ENCODE data around the gene RREB1. TPM values are rescaled to one million over a fixed set of nuclear protein-coding genes. Genes with fewer than 3 reads are reported as not detected.

Gene RREB1
- total RNA-seq, 1 experiment from 2014 or later: 61.6 TPM

DNA sequence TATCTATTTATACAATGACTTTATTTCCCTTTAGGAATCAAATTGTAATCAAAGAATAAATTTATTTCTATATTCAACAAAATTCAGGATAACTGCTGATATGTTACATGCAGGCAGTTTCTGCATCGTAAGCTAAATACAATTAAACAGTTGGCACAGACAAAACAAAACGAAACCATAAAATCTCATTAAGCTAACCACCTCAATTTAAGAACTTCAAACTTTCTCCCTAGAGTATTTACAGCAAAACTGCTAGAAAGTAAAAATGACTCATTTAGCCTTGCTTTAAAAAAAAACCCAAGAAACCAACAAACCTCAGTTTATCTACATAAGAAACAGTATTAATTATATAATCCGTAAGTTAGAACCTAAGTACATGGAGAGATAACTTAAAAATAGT lies 188.2 kb downstream of the RREB1 start:
- POLR2A ChIA-PET (ENCODE audit: low non-redundant PET): no interaction called here
- H3K9me3 ChIP-seq (ENCODE audit: low read depth, low read length, poor library complexity, severe bottlenecking): no peaks in the 10 kb centered on the region
- CTCF ChIA-PET: interaction anchor here (0.6 kb wide), 1 partner anchor 17 kb away, joined by 5 read pairs; no protein-coding TSS in a partner anchor
- no TSS peak for BruUV-seq (replicated peaks)
- H3K4me3 ChIP-seq (ENCODE audit: low read depth, low read length, poor library complexity, severe bottlenecking): no peak overlapping the region
- no peak for DNase-seq (ENCODE audit: low spot score)
- intact Hi-C loops (cut with micrococcal nuclease; ENCODE audit: unreplicated experiment): no loop called here
- no peaks in the 10 kb centered on the region for H3K27me3 ChIP-seq (replicated peaks; ENCODE audit: insufficient read depth, low read depth, low read length, poor library complexity)
- no peak overlapping the region for H3K27ac ChIP-seq (ENCODE audit: low read depth, low read length, poor library complexity, severe bottlenecking)
- H3K36me3 ChIP-seq (ENCODE audit: insufficient read depth, low read length, poor library complexity, severe bottlenecking): peaks cover 87% of the 10 kb centered on the region
- H3K4me1 ChIP-seq (ENCODE audit: insufficient read depth, low read length, poor library complexity, severe bottlenecking): peaks cover 20% of the 10 kb centered on the region
- no peak for TF ChIP-seq EZH2 (IDR thresholded peaks at IDR 0.05; ENCODE audit: borderline replicate concordance, low read depth, low read length, poor library complexity, severe bottlenecking)
- TF ChIP-seq, protein P1, sequence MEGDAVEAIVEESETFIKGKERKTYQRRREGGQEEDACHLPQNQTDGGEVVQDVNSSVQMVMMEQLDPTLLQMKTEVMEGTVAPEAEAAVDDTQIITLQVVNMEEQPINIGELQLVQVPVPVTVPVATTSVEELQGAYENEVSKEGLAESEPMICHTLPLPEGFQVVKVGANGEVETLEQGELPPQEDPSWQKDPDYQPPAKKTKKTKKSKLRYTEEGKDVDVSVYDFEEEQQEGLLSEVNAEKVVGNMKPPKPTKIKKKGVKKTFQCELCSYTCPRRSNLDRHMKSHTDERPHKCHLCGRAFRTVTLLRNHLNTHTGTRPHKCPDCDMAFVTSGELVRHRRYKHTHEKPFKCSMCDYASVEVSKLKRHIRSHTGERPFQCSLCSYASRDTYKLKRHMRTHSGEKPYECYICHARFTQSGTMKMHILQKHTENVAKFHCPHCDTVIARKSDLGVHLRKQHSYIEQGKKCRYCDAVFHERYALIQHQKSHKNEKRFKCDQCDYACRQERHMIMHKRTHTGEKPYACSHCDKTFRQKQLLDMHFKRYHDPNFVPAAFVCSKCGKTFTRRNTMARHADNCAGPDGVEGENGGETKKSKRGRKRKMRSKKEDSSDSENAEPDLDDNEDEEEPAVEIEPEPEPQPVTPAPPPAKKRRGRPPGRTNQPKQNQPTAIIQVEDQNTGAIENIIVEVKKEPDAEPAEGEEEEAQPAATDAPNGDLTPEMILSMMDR (conservative IDR thresholded peaks at IDR 0.05; ENCODE audit: low read depth, low read length): no peak

DNA sequence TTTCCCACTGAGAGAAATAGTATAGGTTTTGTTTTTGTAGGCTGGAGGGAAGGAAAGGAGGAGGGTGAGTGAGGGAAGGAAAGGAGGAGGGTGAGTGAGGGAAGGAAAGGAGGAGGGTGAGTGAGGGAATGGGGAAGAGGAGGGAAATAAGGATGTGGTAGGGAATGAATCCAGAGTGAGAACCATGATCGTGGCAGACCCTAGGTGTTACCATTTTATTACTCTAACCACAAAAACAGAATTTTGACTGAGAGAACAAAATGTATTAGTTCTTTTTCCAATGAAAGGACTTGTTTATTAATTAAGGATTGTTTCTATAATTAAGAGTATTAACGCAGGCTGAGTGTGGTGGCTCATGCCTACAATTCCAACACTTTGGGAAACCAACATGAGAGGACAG lies 188.8 kb downstream of the RREB1 start:
- Histone ChIP-seq H3K27ac (ENCODE audit: low read depth, low read length, poor library complexity, severe bottlenecking) (peak overlapping the region; percentile 26), H3K4me1 (ENCODE audit: insufficient read depth, low read length, poor library complexity, severe bottlenecking) (peaks cover 20% of the 10 kb centered on the region), H3K9me3 (ENCODE audit: low read depth, low read length, poor library complexity, severe bottlenecking) (no peaks in the 10 kb centered on the region), H3K27me3 (replicated peaks; ENCODE audit: insufficient read depth, low read depth, low read length, poor library complexity) (no peaks in the 10 kb centered on the region), H3K36me3 (ENCODE audit: insufficient read depth, low read length, poor library complexity, severe bottlenecking) (peaks cover 87% of the 10 kb centered on the region), H3K4me3 (ENCODE audit: low read depth, low read length, poor library complexity, severe bottlenecking) (no peak overlapping the region)
- CTCF ChIA-PET: no interaction called here
- intact Hi-C loops (cut with micrococcal nuclease; ENCODE audit: unreplicated experiment): no loop called here
- POLR2A ChIA-PET (ENCODE audit: low non-redundant PET): no interaction called here
- no peak for DNase-seq (ENCODE audit: low spot score)
- BruUV-seq (replicated peaks): no TSS peak
- TF ChIP-seq EZH2 (IDR thresholded peaks at IDR 0.05; ENCODE audit: borderline replicate concordance, low read depth, low read length, poor library complexity, severe bottlenecking): no peak
- TF ChIP-seq, protein P1 (conservative IDR thresholded peaks at IDR 0.05; ENCODE audit: low read depth, low read length): no peak

DNA sequence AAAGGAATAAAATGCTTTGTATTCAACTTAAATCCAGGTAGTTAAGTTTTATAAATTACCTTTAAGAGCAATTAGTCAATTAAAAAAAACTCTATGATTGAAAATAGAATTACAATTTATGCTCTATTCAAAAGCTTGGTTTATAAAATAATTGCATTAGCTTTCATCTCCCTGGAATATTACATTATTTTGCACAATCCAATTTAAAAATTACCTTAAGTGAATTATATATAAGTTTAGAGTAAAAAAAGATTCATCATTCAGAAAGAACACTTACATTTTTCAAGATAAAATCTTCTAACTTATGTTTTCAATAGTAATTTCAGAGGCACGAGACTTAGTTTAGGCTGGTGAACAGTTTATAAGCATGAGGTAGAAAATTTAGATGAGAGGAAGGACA lies 190.4 kb downstream of the RREB1 start:
- DNase-seq (ENCODE audit: low spot score): no peak
- Histone ChIP-seq H3K9me3 (ENCODE audit: low read depth, low read length, poor library complexity, severe bottlenecking) (no peaks in the 10 kb centered on the region), H3K27ac (ENCODE audit: low read depth, low read length, poor library complexity, severe bottlenecking) (no peak overlapping the region), H3K4me1 (ENCODE audit: insufficient read depth, low read length, poor library complexity, severe bottlenecking) (peaks cover 20% of the 10 kb centered on the region), H3K4me3 (ENCODE audit: low read depth, low read length, poor library complexity, severe bottlenecking) (no peak overlapping the region), H3K36me3 (ENCODE audit: insufficient read depth, low read length, poor library complexity, severe bottlenecking) (peaks cover 92% of the 10 kb centered on the region), H3K27me3 (replicated peaks; ENCODE audit: insufficient read depth, low read depth, low read length, poor library complexity) (no peaks in the 10 kb centered on the region)
- POLR2A ChIA-PET (ENCODE audit: low non-redundant PET): no interaction called here
- intact Hi-C loops (cut with micrococcal nuclease; ENCODE audit: unreplicated experiment): no loop called here
- no TSS peak for BruUV-seq (replicated peaks)
- CTCF ChIA-PET: no interaction called here
- TF ChIP-seq, protein P1 (conservative IDR thresholded peaks at IDR 0.05; ENCODE audit: low read depth, low read length): no peak
- no peak for TF ChIP-seq EZH2 (IDR thresholded peaks at IDR 0.05; ENCODE audit: borderline replicate concordance, low read depth, low read length, poor library complexity, severe bottlenecking)
